GM21381 (cell line): ENCODE results near the gene POLR2F.
A peak's percentile ranks its signal among the peaks of the same experiment; 100 is the strongest.

Experiments used
- ATAC-seq: cut with Tn5 transposase; IDR thresholded peaks from one replicate; pipeline ENCODE4 v1.9.1; 2021; ENCODE audit warnings: mild to moderate bottlenecking, moderate library complexity; ENCODE audit not compliant: unreplicated experiment

Gene POLR2F

DNA sequence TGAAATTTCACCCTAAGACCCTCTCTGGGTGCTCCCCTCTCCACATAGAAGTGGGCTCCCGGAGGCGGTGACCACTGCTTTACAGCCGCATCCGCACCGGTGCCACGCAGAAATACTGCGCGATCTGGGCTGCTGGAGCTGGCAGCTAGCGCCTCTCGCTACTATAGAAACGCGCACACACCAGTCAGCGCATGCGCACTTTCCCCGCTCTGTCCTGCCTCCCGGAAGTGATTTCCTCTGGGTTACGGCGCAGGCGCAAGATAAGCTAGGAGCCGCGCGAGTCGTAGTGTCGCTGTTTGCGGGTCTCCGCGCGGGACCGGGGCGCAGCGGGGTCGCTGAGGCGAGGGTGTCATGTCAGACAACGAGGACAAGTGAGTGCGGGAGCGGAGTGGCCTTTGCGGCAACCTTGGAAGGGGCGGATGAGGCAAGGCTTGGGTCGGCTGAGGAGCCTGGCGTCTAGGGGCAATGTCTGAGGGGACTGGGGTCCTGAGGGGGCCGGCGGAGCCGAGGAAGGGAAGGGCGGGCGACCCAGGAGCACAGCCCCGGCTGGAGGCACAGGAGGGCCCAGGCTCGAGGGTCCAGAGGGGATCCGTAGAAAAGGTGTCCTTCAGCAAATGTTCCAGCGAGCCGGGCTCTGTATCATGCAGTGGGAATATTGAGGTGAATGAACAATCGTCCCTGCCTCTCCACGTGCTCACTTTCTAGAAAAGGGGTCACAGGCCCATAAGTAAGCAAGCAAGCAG, at the start of gene POLR2F, which contains the start of gene C22orf23:
Gene POLR2F (plus strand): TSS at position 263 of the 743 bp plus-strand sequence. CDS start 89 bp downstream, at position 352.
Gene C22orf23 (minus strand): TSS at position 165 of the 743 bp plus-strand sequence. CDS start 452 bp downstream, outside the sequence.
- ATAC-seq, result peak; percentile 83

DNA sequence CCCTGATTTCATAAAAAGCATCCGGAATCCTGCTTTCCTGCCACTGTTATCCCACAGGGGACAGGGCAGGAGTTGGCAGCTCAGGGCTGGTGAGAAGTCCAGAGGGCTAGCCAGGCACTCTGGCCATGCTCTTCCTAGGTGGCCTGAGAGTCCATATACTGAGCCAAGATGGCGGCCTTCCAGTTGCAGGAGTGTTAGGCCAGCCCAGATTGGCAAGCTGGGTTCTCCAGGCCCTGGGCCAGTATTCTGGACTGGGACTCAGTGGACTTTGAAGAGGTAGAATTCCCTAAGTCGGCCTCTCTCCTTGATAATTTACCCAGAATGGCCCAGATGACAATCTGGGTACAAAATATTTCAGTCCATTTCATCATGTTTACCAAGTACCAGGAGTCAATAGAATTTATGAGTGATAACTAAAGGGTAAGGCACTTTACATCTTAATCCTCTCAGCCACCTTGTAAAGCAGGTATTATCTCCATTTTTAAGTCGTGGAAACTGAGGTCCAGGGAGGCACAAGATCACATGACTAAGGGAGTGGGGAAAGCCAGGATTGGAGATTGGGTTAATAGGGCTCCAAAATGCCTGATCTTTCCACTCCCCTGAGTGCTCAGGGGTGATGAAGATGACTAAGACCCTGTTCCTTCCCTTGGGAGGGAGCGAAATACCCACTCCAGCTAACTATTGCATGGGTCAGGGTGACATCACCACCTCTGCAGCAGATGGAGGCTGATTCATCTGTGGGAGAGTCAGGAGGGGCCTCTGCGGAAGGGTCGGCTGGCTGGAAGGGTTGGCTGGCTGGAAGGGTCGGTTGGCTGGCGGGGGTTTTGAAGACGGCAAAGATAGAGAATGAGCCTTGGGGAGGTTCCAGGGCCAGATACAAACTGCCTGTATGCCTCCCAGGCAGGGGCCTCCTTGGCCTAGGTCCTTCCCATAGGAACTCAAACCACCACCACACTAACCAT, 48.6 kb upstream of the POLR2F start:
- ATAC-seq, result no peak

DNA sequence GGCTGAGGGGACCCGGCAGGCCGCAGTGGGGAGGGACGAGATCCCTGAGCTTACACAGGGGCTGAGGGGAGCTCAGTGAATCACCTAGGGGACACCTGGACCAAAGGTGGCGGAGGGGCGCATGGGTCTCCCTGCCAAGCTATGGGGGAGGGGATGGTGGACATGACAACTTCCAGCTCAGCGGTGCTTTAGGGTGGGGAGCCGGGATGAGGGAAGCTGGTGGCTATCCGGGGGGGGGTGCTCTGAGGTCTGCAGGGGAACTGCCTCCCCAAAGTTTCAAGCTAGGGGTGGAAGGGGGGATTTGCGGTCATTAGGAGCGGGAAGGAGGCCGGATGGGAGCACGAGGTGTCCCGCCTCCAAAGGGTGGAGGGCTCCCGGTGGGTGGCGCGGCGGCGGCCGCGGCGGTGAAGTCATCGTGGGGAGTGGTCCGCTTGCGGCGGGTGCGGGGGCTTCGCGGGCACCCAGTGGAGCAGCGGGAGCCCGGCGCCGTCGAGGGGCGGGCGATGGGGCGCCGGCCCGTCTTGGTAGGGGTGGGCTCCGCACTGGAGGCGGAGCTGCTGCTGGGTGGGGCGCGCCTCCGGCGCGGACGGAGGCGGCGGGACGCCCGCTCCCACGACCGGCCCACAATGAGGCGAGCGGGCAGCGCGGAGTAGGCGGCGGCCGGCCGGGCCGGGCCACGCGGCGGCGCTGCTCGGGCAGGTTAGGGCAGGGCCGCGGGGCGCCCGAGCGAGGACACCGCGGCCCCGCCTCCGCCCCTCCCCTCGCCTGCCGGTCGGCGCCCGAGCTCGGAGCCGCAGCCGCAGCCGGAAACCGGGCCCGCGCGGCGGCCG, 47.8 kb upstream of the POLR2F start, which contains the start of gene MICALL1:
Gene MICALL1 (plus strand): TSS at position 764 of the 830 bp plus-strand sequence. CDS start 126 bp downstream, outside the sequence.
- peak; percentile 76 for ATAC-seq

DNA sequence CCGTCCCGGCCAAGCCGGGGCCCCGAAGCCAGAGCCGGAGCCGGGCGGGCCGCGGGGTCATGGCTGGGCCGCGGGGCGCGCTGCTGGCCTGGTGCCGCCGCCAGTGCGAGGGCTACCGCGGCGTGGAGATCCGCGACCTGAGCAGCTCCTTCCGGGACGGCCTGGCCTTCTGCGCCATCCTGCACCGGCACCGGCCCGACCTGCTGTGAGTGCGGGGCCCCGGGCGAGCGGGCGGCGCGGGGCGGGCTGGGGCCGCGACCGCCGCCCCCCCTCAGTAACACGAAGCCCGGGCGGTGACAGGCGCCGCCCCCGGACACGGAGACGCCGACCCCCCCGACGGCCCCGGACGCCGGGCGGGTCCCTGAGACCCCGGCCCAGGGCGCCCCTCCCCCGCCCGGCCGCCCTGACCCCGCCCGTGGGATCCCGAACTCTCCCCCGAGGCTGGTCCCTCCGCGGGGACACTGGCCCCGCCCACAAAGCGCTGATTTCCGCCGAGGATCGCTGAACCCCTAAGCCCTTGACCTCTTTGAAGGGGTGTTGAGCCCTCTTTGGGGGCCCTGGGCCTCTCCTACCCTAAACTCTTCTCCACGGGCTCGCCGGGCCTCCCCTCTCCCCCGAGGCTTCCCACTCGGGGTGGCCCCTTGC, 47.0 kb upstream of the POLR2F start:
- ATAC-seq, result peak; percentile 26

DNA sequence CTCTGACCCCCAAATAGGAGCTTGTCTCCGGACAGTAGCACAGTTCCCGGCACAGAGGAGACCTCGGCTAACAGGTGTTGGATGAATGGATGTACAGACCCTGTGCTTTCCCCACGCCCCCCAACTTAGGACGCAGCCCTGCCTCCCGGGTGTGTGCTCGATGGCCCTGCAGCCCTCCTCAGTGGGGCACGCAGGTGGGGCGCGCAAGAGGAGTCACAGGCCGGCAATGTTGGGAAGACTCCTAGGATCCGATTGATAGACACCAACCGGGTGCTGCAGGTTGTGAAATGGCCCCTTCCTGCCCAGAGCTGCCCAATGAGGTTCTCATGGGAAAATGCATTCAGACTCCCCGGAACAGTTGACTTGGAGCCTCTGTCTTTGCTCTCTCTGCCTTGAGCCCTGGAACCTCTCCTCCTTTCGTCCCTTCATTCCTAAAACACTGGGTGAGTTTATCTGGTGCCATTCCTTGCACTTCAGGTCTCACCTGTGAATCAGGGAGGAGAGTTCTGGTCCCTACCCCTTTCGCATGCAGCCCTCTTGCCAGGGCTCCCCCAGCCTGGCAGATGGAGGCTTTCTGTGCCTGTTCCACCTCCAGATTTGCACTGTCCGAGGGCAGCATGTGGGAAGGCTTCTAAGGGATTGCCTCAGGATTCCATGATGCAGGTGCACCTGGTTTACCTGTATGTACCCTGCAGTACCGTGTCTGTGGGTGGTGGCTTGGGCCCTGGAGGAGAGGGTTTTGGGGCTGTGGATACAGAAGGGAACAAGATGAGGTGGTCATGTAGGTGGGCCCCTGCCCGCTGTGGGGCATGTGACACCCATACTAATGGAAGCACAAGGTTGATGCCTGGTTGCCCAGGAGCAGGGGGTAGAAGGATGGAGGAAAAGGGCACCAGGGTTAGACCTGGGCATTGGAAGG, 46.2 kb upstream of the POLR2F start:
- ATAC-seq, result peak; percentile 7

DNA sequence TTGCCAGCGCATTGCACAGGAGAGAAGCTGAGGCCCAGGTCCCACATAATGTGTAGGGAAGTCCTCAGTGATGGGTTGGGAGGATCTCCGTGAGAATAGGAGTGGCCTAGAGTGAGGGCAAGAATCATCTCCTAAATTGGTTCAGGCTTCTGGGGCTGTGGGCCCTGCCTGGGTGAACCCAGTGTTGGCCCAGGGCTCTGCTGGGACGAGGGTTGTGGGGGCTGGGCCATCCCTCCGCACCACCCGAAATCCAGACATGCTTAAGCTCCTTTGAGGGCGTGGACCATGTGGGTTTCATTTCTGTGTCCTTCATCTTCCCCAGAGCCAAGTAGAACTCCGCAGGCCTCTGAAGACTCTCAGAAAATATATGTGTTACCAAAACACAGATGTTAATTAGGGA, 43.7 kb upstream of the POLR2F start:
- ATAC-seq, result no peak

GRCh38 chr22:37910890-37911672, 42.4 kb upstream of the POLR2F start:
- no peak for ATAC-seq

- ATAC-seq, result no peak
These were observed 41.8 kb upstream of the POLR2F start for GRCh38 chr22:37911697-37912096.

DNA sequence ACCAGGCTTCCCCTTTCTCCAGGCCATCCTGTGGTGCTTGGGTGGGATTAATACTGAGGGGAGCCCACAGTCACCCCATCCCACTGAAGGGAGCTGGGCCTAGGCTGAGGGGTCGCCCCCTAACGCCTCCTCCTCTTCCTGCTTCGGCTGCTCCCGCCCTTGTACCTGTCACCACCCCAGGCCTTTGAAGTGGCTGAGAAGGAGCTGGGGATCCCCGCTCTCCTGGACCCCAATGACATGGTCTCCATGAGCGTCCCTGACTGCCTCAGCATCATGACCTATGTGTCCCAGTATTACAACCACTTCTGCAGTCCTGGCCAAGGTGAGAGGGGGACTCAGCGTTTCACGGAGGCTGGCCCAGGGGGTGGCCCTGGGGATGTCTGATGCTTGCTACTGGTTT, 41.3 kb upstream of the POLR2F start:
- no peak for ATAC-seq

- no peak for ATAC-seq
These were observed 40.2 kb upstream of the POLR2F start for GRCh38 chr22:37913233-37913721.

GRCh38 chr22:37916311-37916710, 37.2 kb upstream of the POLR2F start:
- ATAC-seq, result no peak

GRCh38 chr22:37917874-37918548, 35.5 kb upstream of the POLR2F start:
- ATAC-seq, result no peak

DNA sequence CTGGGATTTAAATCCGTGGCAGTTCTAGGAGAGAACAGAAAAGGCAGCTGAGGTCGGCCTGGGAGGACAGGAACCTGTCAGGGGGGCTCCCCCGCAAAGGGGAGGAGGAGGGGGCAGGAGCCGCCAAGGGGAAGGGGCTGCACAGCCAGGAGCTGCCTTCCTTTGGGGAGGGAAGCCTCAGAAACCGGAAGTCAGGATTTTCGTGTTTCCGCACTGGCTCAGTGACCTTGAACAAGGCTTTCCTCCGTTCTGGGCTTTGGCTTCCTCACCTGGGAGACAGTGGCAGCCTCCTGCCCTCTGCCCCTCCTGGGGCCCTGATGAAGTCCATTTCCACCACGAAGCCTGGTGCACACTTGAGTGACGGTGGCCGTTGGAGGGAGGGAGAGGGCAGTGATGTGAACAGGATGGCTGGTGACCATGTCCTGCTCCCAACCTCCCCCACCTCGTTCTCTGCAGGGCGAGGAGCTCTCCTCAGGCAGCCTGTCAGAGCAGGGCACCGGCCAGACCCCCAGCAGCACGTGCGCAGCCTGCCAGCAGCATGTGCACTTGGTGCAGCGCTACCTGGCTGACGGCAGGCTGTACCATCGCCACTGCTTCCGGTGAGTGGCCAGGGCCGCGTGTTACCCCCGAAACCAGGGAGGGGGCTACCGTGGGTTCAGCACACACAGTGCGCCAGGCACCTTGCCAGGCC, 34.8 kb upstream of the POLR2F start:
- ATAC-seq, result no peak

DNA sequence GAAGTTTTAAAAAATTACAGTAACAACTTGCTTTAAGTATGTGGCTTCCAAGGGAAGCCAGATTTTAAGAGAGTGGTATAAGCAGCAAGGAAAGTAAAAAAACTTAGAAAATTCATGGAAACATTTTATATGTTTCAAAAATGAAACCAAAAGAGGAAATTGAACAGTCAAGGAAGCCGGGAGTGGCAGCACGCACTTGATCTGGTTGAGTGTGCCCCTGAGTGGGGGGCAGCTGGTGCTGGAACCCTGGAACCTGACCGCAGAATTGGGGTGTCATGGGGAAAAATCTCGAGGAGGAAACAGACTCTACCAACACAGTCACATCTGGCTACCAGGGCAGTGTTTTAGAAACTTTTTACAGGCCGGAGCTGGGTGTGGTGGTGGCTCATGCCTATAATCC, 33.4 kb upstream of the POLR2F start:
- no peak for ATAC-seq

- ATAC-seq, result no peak
These were observed 31.3 kb upstream of the POLR2F start for GRCh38 chr22:37922191-37922590.

GRCh38 chr22:37923927-37924326, 29.6 kb upstream of the POLR2F start:
- ATAC-seq, result no peak
